ENCODE results near the gene SETD3.

Gene SETD3

GRCh38 chr14:99516871-99517642 is 36.4 kb upstream of the SETD3 start:
- no peak for DNase-seq (ENCODE audit: low read depth)

DNA sequence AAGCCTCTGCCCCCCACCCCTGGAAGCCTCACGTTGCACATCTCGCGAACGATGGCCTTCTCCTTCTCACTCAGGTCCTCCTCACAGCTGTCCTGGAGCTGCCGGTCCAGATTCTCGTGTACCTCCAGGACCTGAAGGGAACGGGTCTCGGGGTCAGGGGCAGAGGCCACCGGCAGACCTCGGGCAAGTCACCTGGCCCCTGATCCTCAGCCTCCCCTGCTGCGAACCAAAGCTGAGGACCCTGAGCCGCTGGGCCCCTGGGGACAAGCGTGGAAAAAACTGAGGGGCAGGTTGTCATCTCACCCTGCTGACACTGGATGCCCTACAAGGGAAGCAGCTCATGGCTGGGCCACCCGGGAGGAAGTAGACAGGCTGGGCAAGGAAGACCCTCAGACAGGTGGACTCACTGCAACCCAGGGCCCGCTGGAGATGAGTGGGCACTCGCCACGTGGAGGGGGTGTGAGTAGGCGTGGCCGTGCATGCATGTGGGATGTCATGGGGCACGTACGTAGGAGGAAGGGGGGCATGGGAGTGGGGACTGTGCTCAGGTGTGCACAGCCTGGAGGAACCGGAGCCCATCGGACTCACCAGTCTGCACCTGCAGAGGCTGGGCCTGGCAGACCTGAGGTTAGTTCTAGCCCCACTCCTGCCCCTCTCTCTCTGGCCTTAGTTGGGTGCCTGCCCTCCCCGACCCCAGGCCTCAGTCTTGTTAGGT is 35.7 kb upstream of the SETD3 start:
- DNase-seq (ENCODE audit: low read depth) = no peak

DNA sequence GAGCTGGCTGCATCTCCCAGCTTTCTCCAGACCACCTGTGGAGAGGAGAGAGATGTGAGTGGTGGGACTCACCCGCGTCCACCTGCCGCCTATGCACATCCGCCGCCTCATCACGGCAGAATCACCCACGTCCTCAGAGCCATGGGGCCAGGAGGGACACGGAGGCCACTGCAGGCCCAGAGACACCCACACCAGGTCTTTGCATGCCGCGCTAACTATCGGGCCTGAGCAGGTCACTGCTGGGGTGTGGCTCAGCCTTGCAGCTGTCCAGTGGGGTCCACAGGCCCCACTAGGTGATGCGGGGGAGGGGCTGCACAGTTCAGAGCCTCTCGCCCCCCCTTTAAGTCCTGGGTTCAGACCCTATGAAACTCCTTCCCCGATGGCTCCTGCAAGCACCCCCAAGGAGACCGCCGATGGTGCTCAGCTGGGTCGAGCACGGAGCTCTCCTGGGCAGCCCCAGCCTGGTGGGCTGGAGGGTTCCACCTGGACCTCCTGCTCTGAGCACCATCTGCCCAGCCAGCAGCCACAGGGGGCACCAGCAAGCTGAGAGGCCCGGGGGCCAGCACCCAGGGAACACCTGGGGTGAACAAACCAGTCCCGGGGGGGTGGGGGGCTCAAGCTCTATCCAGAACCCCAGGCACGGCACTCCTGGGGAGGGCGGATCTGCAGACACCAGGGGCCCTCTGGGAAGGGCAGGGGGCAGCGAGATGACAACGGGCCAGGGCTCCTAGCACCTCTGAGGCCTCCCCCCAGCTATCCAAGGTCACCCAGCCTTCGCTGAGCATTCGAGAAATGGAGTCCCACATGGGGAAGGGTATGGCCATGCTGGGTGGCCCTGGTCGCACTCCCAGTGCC is 34.9 kb upstream of the SETD3 start:
- no peak for DNase-seq (ENCODE audit: low read depth)

DNA sequence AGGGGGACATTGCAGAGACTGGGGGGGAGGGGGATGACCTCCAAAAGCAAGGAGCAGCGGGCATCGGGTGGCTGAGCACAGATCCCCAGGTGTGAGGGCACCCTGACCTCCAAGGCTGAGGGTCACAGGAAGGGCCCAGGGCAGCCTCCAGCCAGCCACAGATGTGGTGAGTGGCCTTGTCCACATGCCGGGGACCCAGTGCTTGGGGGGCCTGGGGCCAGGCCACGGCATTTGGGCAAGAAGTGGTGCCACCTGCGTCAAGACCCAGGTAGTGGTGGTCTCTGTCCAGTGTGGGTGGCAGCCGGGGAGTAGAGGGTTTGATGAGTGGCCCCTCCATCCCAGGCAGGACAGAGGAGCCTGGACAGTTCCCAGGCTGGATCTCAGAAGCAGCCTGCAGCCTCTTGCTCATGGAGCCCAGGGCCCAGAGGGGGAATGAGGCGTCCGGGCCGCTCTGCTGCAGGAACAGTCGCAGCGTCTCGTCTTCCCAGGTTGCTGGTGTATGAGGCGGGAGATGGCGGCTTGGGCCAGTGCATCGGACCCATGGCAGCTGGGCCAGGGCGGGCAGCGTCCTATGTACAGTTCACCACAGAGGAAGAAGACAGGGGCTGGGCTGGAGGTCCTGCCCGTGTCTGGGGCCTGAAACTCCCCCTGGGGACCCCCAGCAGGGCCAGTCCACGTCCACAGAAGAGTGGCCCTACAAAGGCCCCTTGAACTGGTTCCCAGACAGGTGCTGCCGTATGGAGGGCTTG is 34.1 kb upstream of the SETD3 start:
- DNase-seq (ENCODE audit: low read depth) = no peak

GRCh38 chr14:99513946-99514551 is 33.4 kb upstream of the SETD3 start:
- DNase-seq (ENCODE audit: low read depth) = no peak

GRCh38 chr14:99513183-99513694 is 32.6 kb upstream of the SETD3 start:
- no peak for DNase-seq (ENCODE audit: low read depth)

DNA sequence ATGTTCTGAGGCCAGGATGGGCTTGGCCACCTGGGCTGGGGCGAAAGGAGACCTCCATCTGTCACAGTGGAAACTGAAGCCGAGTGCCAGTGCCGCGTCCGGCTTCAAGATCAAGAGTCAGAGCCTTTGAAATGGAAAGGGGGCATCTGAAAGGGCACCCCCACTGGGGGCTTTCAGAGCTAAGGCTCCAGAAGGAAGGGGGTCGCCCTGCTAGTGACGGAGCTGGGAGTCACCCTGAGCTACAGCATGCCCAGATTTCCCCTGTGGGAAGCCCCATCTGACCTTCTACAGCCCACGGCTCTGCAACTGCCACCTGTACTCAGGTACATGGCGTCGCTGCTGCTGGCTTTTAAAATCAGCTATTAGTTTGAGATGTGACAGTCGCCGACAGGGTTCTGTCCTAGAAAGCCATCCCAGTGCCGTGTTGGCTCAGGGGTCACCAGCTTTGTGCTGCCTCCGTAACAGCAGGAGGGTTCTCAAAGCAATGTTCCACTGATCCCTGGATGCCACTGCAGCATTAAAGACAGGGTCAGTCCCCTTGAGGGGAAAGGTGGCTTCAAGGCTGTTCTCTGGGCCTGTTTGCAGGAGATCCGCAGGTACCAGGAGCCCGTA is 32.0 kb upstream of the SETD3 start:
- no peak for DNase-seq (ENCODE audit: low read depth)

DNA sequence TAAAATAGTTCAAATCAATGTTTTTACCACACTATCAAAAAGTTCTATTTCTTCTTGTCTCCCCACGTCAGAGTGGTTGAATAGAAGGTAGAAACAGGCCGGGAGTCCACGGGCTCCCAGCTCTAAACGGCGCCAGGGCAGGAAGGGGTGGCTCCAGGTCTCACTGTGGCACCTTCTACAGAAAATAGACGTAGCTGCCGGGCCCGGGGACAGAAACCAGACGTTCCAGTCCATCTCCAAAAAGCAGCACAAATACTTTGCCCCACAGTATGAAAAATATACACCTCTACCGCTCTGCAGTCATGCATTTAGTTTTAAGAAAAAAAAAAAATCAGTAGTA is 31.4 kb upstream of the SETD3 start:
- DNase-seq (ENCODE audit: low read depth) = no peak

GRCh38 chr14:99511421-99512109 is 30.9 kb upstream of the SETD3 start:
- no peak for DNase-seq (ENCODE audit: low read depth)

DNA sequence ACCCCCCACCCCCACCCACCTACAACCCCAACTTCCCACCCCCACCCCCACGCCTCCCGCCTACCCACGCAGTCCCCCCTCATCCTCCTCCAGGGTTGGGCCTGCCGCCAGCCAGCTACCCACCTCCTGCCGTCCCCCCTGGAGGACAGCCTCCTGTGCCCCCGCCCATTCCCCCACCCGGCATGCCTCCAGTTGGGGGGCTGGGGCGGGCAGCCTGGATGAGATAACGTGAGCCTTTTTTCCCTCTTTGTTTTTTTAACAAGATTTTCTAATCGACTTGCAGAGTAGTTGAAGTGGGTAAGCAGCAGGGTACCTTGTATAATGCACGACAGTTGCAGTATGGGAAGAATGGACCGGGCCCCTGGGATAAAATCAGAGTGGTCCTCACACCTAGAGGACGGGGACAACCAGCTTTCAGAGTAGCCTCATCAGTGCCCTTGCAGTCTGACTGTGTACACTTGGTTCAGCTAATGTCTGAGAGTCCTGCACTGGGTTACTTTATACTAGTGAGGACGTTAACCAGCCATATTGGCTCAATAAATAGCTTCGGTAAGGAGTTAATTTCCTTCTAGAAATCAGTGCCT is 30.0 kb upstream of the SETD3 start:
- DNase-seq (ENCODE audit: low read depth) = no peak

DNA sequence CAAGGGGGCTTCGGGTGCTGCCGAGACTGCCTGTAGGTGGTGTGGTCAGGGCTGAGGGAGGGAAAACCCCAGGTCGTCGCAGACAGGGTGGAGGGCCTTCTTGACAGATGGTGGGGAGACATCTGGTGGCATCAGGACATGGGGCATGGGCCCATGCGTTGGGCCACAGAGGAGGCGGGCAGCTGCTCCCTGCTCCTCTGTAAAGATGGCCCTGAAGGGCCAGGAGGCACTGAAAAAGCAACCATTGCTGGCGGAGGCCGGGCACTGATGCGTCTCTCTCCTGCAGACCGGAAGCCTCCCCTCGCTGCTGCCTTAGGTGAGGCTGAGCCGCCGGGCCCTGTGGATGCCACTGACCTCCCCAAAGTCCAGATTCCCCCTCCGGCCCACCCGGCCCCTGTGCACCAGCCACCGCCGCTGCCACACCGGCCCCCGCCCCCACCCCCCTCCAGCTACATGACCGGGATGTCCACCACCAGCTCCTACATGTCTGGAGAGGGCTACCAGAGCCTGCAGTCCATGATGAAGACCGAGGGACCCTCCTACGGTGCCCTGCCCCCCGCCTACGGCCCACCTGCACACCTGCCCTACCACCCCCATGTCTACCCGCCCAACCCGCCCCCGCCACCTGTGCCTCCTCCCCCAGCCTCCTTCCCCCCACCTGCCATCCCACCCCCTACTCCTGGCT is 29.4 kb upstream of the SETD3 start:
- DNase-seq (ENCODE audit: low read depth) = no peak

- DNase-seq (ENCODE audit: low read depth) = no peak
Measured at GRCh38 chr14:99508896-99509629, 28.4 kb upstream of the SETD3 start.

- no peak for DNase-seq (ENCODE audit: low read depth)
Measured at GRCh38 chr14:99507860-99508640, 27.4 kb upstream of the SETD3 start.

DNA sequence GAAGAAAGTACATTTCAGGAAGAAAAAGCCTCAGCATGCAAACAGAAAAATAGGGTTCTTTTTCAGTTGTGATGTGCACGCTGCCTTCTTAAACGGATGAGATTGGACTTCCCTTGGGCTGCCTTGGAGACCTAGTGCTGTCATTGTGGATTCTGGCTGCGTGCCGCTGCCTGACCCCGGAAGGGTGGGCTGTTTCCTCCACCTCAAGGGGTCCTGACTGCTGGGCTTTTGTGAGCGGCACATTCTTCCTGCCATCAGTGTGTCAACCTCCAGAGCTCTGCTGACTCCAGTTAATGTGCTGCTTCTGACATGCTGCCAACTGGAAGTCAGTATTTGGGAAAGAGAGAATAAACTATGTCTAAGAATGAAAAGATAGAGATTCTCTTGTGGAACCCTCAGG is 25.6 kb upstream of the SETD3 start:
- no peak for DNase-seq (ENCODE audit: low read depth)

- DNase-seq (ENCODE audit: low read depth) = no peak
Measured at GRCh38 chr14:99505089-99505488, 24.4 kb upstream of the SETD3 start.

- DNase-seq (ENCODE audit: low read depth) = no peak
Measured at GRCh38 chr14:99503848-99504453, 23.3 kb upstream of the SETD3 start.

DNA sequence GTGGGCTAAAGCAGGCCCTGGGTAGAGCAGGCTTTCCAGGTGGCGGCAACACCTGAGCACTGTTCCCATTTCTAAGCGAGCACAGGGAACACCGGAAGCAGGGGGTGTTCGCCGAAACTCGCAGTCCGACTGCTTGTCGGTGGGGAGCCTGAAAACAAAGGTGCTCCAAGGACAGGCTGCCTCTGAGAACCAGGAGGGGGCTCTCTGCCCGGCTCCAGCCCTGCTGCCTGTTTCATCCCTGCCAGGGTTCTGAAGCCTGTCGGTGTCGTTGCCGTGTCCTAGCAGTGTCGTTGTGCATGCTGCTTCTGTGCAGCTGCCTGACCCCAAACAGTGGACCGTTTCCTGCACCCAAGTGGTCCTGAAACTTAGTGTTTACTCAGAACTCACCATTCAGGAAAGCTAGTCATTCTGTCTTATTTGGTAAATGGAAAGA is 22.3 kb upstream of the SETD3 start:
- DNase-seq (ENCODE audit: low read depth) = no peak

Data from activated T-helper 9 cell treated with anti-CD3 and anti-CD28 coated beads, Interleukin-2, amount 50 U/mL, for 16 hours (primary cell).